ENCODE data around the gene CEP83. TPM values are rescaled to one million over a fixed set of nuclear protein-coding genes. Genes with fewer than 3 reads are reported as not detected.

CEP83 gene
- total RNA-seq, 5 donors from 2014 or later (not counting 1 experiment from before 2014, with no cell fraction given) = 12.6 to 17.4 (median 14.6) TPM

GRCh38 chr12:94277426-94278000 is 182.2 kb downstream of the CEP83 start:
- H3K4me1 ChIP-seq (ENCODE audit: control insufficient read depth in 1 of 2, extremely low read depth in 1 of 2, insufficient read depth in 2 of 2, low read length in 2 of 2) = peaks cover 3 to 6% of the 10 kb centered on the region in 2 experiments
- H3K27me3 Mint-ChIP-seq = no peaks in the 10 kb centered on the region
- H3K27me3 ChIP-seq (replicated peaks in 1 of 2; ENCODE audit: control insufficient read depth in 2 of 2, extremely low read depth in 1 of 2, insufficient read depth in 2 of 2, low read length in 1 of 2) = no peaks in the 10 kb centered on the region
- H3K27ac Mint-ChIP-seq = no peak overlapping the region
- ChIA-PET CTCF (no interaction called here), POLR2A (no interaction called here)
- H3K4me3 ChIP-seq (ENCODE audit: control insufficient read depth in 1 of 2, extremely low read depth in 1 of 2, low read length in 1 of 2) = no peak overlapping the region
- DNase-seq = no peak
- no peaks in the 10 kb centered on the region for H3K9me3 ChIP-seq
- 96% methylated on average over 6 of the region's 9 CpGs for WGBS (ENCODE audit: insufficient coverage)
- H3K36me3 ChIP-seq (ENCODE audit: control insufficient read depth in 2 of 2, extremely low read depth in 1 of 2, insufficient read depth in 1 of 2, low read length in 1 of 2) = peaks cover 0 to 8% of the 10 kb centered on the region in 2 donors
- peaks cover 36% of the 10 kb centered on the region for H3K36me3 Mint-ChIP-seq
- no peaks in the 10 kb centered on the region for H3K9me3 Mint-ChIP-seq
- no peak overlapping the region for H3K4me3 Mint-ChIP-seq
- no peak overlapping the region for H3K27ac ChIP-seq (ENCODE audit: low read length)
- ATAC-seq (replicated peaks in 1 of 4) = no peak
- peaks cover 11 to 13% (median 12%) of the 10 kb centered on the region in 3 donors for H3K4me1 Mint-ChIP-seq

GRCh38 chr12:94276725-94277124 is 182.9 kb downstream of the CEP83 start:
- WGBS (ENCODE audit: insufficient coverage) = 100% methylated on average over 1 of the region's 6 CpGs
- DNase-seq = no peak
- no peak overlapping the region for H3K4me3 Mint-ChIP-seq
- ATAC-seq (replicated peaks in 1 of 4) = no peak
- H3K27me3 ChIP-seq (replicated peaks in 1 of 2; ENCODE audit: control insufficient read depth in 2 of 2, extremely low read depth in 1 of 2, insufficient read depth in 2 of 2, low read length in 1 of 2) = no peaks in the 10 kb centered on the region
- no peak overlapping the region for H3K4me3 ChIP-seq (ENCODE audit: control insufficient read depth in 1 of 2, extremely low read depth in 1 of 2, low read length in 1 of 2)
- peaks cover 34% of the 10 kb centered on the region for H3K36me3 Mint-ChIP-seq
- H3K27ac ChIP-seq (ENCODE audit: low read length) = no peak overlapping the region
- peaks cover 0 to 2% of the 10 kb centered on the region in 2 experiments for H3K4me1 ChIP-seq (ENCODE audit: control insufficient read depth in 1 of 2, extremely low read depth in 1 of 2, insufficient read depth in 2 of 2, low read length in 2 of 2)
- H3K27ac Mint-ChIP-seq = no peak overlapping the region
- no peaks in the 10 kb centered on the region for H3K9me3 ChIP-seq
- CTCF ChIA-PET = interaction anchor here in 1 of 2 donors (0.7 kb wide), 1 partner anchor 347 kb away, joined by 3 read pairs; no protein-coding TSS in a partner anchor
- H3K4me1 Mint-ChIP-seq = peaks cover 9 to 11% (median 10%) of the 10 kb centered on the region in 3 donors
- H3K27me3 Mint-ChIP-seq = no peaks in the 10 kb centered on the region
- peaks cover 0 to 8% of the 10 kb centered on the region in 2 donors for H3K36me3 ChIP-seq (ENCODE audit: control insufficient read depth in 2 of 2, extremely low read depth in 1 of 2, insufficient read depth in 1 of 2, low read length in 1 of 2)
- no peaks in the 10 kb centered on the region for H3K9me3 Mint-ChIP-seq
- POLR2A ChIA-PET = no interaction called here

GRCh38 chr12:94273272-94273671 is 186.4 kb downstream of the CEP83 start:
- Mint-ChIP-seq H3K9me3 (no peaks in the 10 kb centered on the region), H3K4me3 (no peak overlapping the region), H3K36me3 (peaks cover 32% of the 10 kb centered on the region), H3K27me3 (no peaks in the 10 kb centered on the region), H3K4me1 (peaks cover 12 to 34% (median 24%) of the 10 kb centered on the region in 3 donors), H3K27ac (no peak overlapping the region)
- Histone ChIP-seq H3K36me3 (ENCODE audit: control insufficient read depth in 2 of 2, extremely low read depth in 1 of 2, insufficient read depth in 1 of 2, low read length in 1 of 2) (no peaks in the 10 kb centered on the region), H3K27me3 (replicated peaks in 1 of 2; ENCODE audit: control insufficient read depth in 2 of 2, extremely low read depth in 1 of 2, insufficient read depth in 2 of 2, low read length in 1 of 2) (no peaks in the 10 kb centered on the region), H3K4me1 (ENCODE audit: control insufficient read depth in 1 of 2, extremely low read depth in 1 of 2, insufficient read depth in 2 of 2, low read length in 2 of 2) (peaks cover 6 to 8% of the 10 kb centered on the region in 2 experiments), H3K9me3 (no peaks in the 10 kb centered on the region), H3K27ac (ENCODE audit: low read length) (no peak overlapping the region), H3K4me3 (ENCODE audit: control insufficient read depth in 1 of 2, extremely low read depth in 1 of 2, low read length in 1 of 2) (no peak overlapping the region)
- CTCF ChIA-PET = interaction anchor here in 1 of 2 donors (0.6 kb wide), 1 partner anchor 52 kb away, joined by 3 read pairs; no protein-coding TSS in a partner anchor
- DNase-seq (no peak), ATAC-seq (replicated peaks in 1 of 4) (no peak)
- WGBS (ENCODE audit: insufficient coverage) = 100% methylated on average over 2 of the region's 3 CpGs
- POLR2A ChIA-PET = interaction anchor here in 1 of 2 donors (0.5 kb wide), 1 partner anchor 1256 kb away, joined by 9 read pairs; no protein-coding TSS in a partner anchor

- POLR2A ChIA-PET = no interaction called here
- WGBS (ENCODE audit: insufficient coverage) = 80% methylated on average over 3 of the region's 5 CpGs
- H3K27ac Mint-ChIP-seq = no peak overlapping the region
- H3K36me3 Mint-ChIP-seq = peaks cover 31% of the 10 kb centered on the region
- CTCF ChIA-PET = no interaction called here
- H3K9me3 Mint-ChIP-seq = no peaks in the 10 kb centered on the region
- DNase-seq (no peak), ATAC-seq (replicated peaks in 1 of 4) (no peak)
- Histone ChIP-seq H3K9me3 (no peaks in the 10 kb centered on the region), H3K4me1 (ENCODE audit: control insufficient read depth in 1 of 2, extremely low read depth in 1 of 2, insufficient read depth in 2 of 2, low read length in 2 of 2) (peaks cover 6 to 15% of the 10 kb centered on the region in 2 experiments), H3K36me3 (ENCODE audit: control insufficient read depth in 2 of 2, extremely low read depth in 1 of 2, insufficient read depth in 1 of 2, low read length in 1 of 2) (no peaks in the 10 kb centered on the region), H3K4me3 (ENCODE audit: control insufficient read depth in 1 of 2, extremely low read depth in 1 of 2, low read length in 1 of 2) (no peak overlapping the region), H3K27ac (ENCODE audit: low read length) (no peak overlapping the region), H3K27me3 (replicated peaks in 1 of 2; ENCODE audit: control insufficient read depth in 2 of 2, extremely low read depth in 1 of 2, insufficient read depth in 2 of 2, low read length in 1 of 2) (no peaks in the 10 kb centered on the region)
- H3K4me1 Mint-ChIP-seq = peaks cover 12 to 42% (median 32%) of the 10 kb centered on the region in 3 donors
- H3K27me3 Mint-ChIP-seq = no peaks in the 10 kb centered on the region
- H3K4me3 Mint-ChIP-seq = no peak overlapping the region
Observed at GRCh38 chr12:94272280-94272679, 187.4 kb downstream of the CEP83 start.

GRCh38 chr12:94271351-94271750 is 188.3 kb downstream of the CEP83 start:
- ChIA-PET CTCF (no interaction called here), POLR2A (no interaction called here)
- DNase-seq = no peak
- H3K4me1 Mint-ChIP-seq = peaks cover 12 to 49% (median 40%) of the 10 kb centered on the region in 3 donors
- H3K27ac ChIP-seq (ENCODE audit: low read length) = no peak overlapping the region
- H3K27me3 Mint-ChIP-seq = no peaks in the 10 kb centered on the region
- no peak for ATAC-seq (replicated peaks in 1 of 4)
- H3K9me3 ChIP-seq = no peaks in the 10 kb centered on the region
- no peaks in the 10 kb centered on the region for H3K9me3 Mint-ChIP-seq
- no CpG with 5 or more reads among the region's 6 CpGs for WGBS (ENCODE audit: insufficient coverage)
- no peaks in the 10 kb centered on the region for H3K27me3 ChIP-seq (replicated peaks in 1 of 2; ENCODE audit: control insufficient read depth in 2 of 2, extremely low read depth in 1 of 2, insufficient read depth in 2 of 2, low read length in 1 of 2)
- no peak overlapping the region for H3K4me3 Mint-ChIP-seq
- H3K27ac Mint-ChIP-seq = peak overlapping the region in 1 of 2 donors; percentile 11
- H3K36me3 Mint-ChIP-seq = peaks cover 38% of the 10 kb centered on the region
- peaks cover 8 to 15% of the 10 kb centered on the region in 2 experiments for H3K4me1 ChIP-seq (ENCODE audit: control insufficient read depth in 1 of 2, extremely low read depth in 1 of 2, insufficient read depth in 2 of 2, low read length in 2 of 2)
- H3K36me3 ChIP-seq (ENCODE audit: control insufficient read depth in 2 of 2, extremely low read depth in 1 of 2, insufficient read depth in 1 of 2, low read length in 1 of 2) = no peaks in the 10 kb centered on the region
- no peak overlapping the region for H3K4me3 ChIP-seq (ENCODE audit: control insufficient read depth in 1 of 2, extremely low read depth in 1 of 2, low read length in 1 of 2)

GRCh38 chr12:94269316-94269999 is 190.2 kb downstream of the CEP83 start:
- H3K36me3 Mint-ChIP-seq = peaks cover 45% of the 10 kb centered on the region
- peaks cover 12 to 61% (median 40%) of the 10 kb centered on the region in 3 donors for H3K4me1 Mint-ChIP-seq
- H3K27ac ChIP-seq (ENCODE audit: low read length) = no peak overlapping the region
- H3K36me3 ChIP-seq (ENCODE audit: control insufficient read depth in 2 of 2, extremely low read depth in 1 of 2, insufficient read depth in 1 of 2, low read length in 1 of 2) = peaks cover 0 to 4% of the 10 kb centered on the region in 2 donors
- H3K27me3 ChIP-seq (replicated peaks in 1 of 2; ENCODE audit: control insufficient read depth in 2 of 2, extremely low read depth in 1 of 2, insufficient read depth in 2 of 2, low read length in 1 of 2) = no peaks in the 10 kb centered on the region
- H3K4me3 ChIP-seq (ENCODE audit: control insufficient read depth in 1 of 2, extremely low read depth in 1 of 2, low read length in 1 of 2) = no peak overlapping the region
- POLR2A ChIA-PET = interaction anchor here in 1 of 2 donors (0.6 kb wide), 1 partner anchor 12 kb away, joined by 3 read pairs; no protein-coding TSS in a partner anchor
- H3K4me1 ChIP-seq (ENCODE audit: control insufficient read depth in 1 of 2, extremely low read depth in 1 of 2, insufficient read depth in 2 of 2, low read length in 2 of 2) = peaks cover 8 to 15% of the 10 kb centered on the region in 2 experiments
- no peaks in the 10 kb centered on the region for H3K27me3 Mint-ChIP-seq
- H3K4me3 Mint-ChIP-seq = no peak overlapping the region
- no CpG with 5 or more reads among the region's 4 CpGs for WGBS (ENCODE audit: insufficient coverage)
- no peaks in the 10 kb centered on the region for H3K9me3 Mint-ChIP-seq
- ATAC-seq (replicated peaks in 1 of 4) (no peak), DNase-seq (no peak)
- CTCF ChIA-PET = interaction anchor here in 1 of 2 donors (0.7 kb wide), 1 partner anchor 190 kb away, joined by 3 read pairs; no protein-coding TSS in a partner anchor
- H3K9me3 ChIP-seq = no peaks in the 10 kb centered on the region
- no peak overlapping the region for H3K27ac Mint-ChIP-seq
